H9 (cell line): ENCODE measurements around the gene HBA1. TPM values are rescaled to one million over a fixed set of nuclear protein-coding genes. Genes with fewer than 3 reads are reported as not detected.
"Not testable (repeated sequence)": the region's sequence is repeated elsewhere in the genome, so short reads cannot be mapped to it uniquely, and the experiment has no call there.

Experiments
- DNase-seq: peaks from one replicate; pipeline ENCODE4 v3.0.0-alpha.2; 2017
- H2AFZ ChIP-seq: one replicate; pipeline ENCODE4 v1.6.1; 2013; ENCODE audit warnings: mild to moderate bottlenecking, low read length, control low read depth, moderate library complexity
- H2AK5ac ChIP-seq: 2 replicates; pipeline ENCODE4 v1.6.1; 2013; ENCODE audit warnings: low read length, control low read depth, mixed read lengths; ENCODE audit not compliant: insufficient read length
- H2BK120ac ChIP-seq: one replicate; pipeline ENCODE4 v1.6.1; 2013; ENCODE audit warnings: low read depth, mild to moderate bottlenecking, low read length, control low read depth, inconsistent platforms; ENCODE audit not compliant: poor library complexity, severe bottlenecking
- H2BK12ac ChIP-seq: 2 replicates; pipeline ENCODE4 v1.6.1; 2013; ENCODE audit warnings: low read length, control low read depth, mixed read lengths, low read depth; ENCODE audit not compliant: insufficient read length
- H2BK15ac ChIP-seq: 2 replicates; pipeline ENCODE4 v1.6.1; 2013; ENCODE audit warnings: low read depth, low read length, control low read depth
- H2BK20ac ChIP-seq: one replicate; pipeline ENCODE4 v1.6.1; 2013; ENCODE audit warnings: low read depth, mild to moderate bottlenecking, low read length, control low read depth, inconsistent platforms; ENCODE audit not compliant: poor library complexity, severe bottlenecking
- H2BK5ac ChIP-seq: 2 replicates; pipeline ENCODE4 v1.6.1; 2013; ENCODE audit warnings: low read length, control low read depth, mixed read lengths; ENCODE audit not compliant: insufficient read length
- H3K14ac ChIP-seq: 2 replicates; pipeline ENCODE4 v1.6.1; 2013; ENCODE audit warnings: low read length, control low read depth; ENCODE audit not compliant: insufficient read depth
- H3K18ac ChIP-seq: 2 replicates; pipeline ENCODE4 v1.6.1; 2013; ENCODE audit warnings: low read depth, mild to moderate bottlenecking, mixed read lengths, low read length, control low read depth; ENCODE audit not compliant: insufficient read length
- H3K23ac ChIP-seq: 2 replicates; pipeline ENCODE4 v1.6.1; 2013; ENCODE audit warnings: low read length, control low read depth, mixed read lengths, low read depth; ENCODE audit not compliant: insufficient read length
- H3K23me2 ChIP-seq: 2 replicates; pipeline ENCODE4 v1.6.1; 2013; ENCODE audit warnings: low read depth, mild to moderate bottlenecking, mixed read lengths, low read length, control low read depth; ENCODE audit not compliant: insufficient read length, poor library complexity, severe bottlenecking
- H3K27ac ChIP-seq: 2 replicates; pipeline ENCODE4 v1.5.1; 2013; ENCODE audit warnings: low read length, control low read depth, mixed read lengths, low read depth; ENCODE audit not compliant: insufficient read length
- H3K27me3 ChIP-seq: 2 replicates; pipeline ENCODE4 v1.6.1; 2013; ENCODE audit warnings: low read length, control low read depth, inconsistent platforms; ENCODE audit not compliant: insufficient read depth
- H3K4ac ChIP-seq: 2 replicates; pipeline ENCODE4 v1.6.1; 2013; ENCODE audit warnings: low read depth, mild to moderate bottlenecking, control low read depth, inconsistent platforms, low read length, moderate library complexity
- H3K4me1 ChIP-seq: 2 replicates; pipeline ENCODE4 v1.6.1; 2013; ENCODE audit warnings: low read length, control low read depth, inconsistent platforms; ENCODE audit not compliant: insufficient read depth
- H3K4me2 ChIP-seq: 2 replicates; pipeline ENCODE4 v1.6.1; 2013; ENCODE audit warnings: low read length, control low read depth, mixed read lengths; ENCODE audit not compliant: insufficient read length, insufficient read depth
- H3K56ac ChIP-seq: 2 replicates; pipeline ENCODE4 v1.6.1; 2013; ENCODE audit warnings: low read depth, mild to moderate bottlenecking, mixed read lengths, low read length, control low read depth; ENCODE audit not compliant: insufficient read length
- H3K79me1 ChIP-seq: 2 replicates; pipeline ENCODE4 v1.6.1; 2013; ENCODE audit warnings: low read depth, mild to moderate bottlenecking, moderate library complexity, low read length, control low read depth, inconsistent platforms; ENCODE audit not compliant: insufficient read depth, poor library complexity, severe bottlenecking
- H3K79me2 ChIP-seq: 2 replicates; pipeline ENCODE4 v1.6.1; 2013; ENCODE audit warnings: low read length, control low read depth, inconsistent platforms; ENCODE audit not compliant: insufficient read depth
- H3K9ac ChIP-seq: 2 replicates; pipeline ENCODE4 v1.6.1; 2013; ENCODE audit warnings: low read length, control low read depth, mixed read lengths; ENCODE audit not compliant: insufficient read length; ENCODE audit errors: extremely low read depth
- H3K9me3 ChIP-seq: one replicate; pipeline ENCODE4 v1.6.1; 2013; ENCODE audit warnings: low read depth, low read length, inconsistent platforms; ENCODE audit not compliant: control insufficient read depth
- H3T11ph ChIP-seq: one replicate; pipeline ENCODE4 v1.6.1; 2013; ENCODE audit warnings: mild to moderate bottlenecking, low read length, control low read depth, inconsistent platforms
- H4K20me1 ChIP-seq: one replicate; pipeline ENCODE4 v1.6.1; 2013; ENCODE audit not compliant: control insufficient read depth, insufficient read length, insufficient read depth
- H4K5ac ChIP-seq: 2 replicates; pipeline ENCODE4 v1.6.1; 2013; ENCODE audit warnings: low read depth, mild to moderate bottlenecking, mixed read lengths, low read length, control low read depth; ENCODE audit not compliant: insufficient read length
- H4K8ac ChIP-seq: replicated peaks from 2 replicates; pipeline ENCODE4 v1.6.1; 2013; ENCODE audit warnings: low read length, control low read depth, mixed read lengths, low read depth; ENCODE audit not compliant: insufficient read length
- H4K91ac ChIP-seq: 2 replicates; pipeline ENCODE4 v1.6.1; 2013; ENCODE audit warnings: low read depth, mild to moderate bottlenecking, moderate library complexity, mixed read lengths, low read length, control low read depth; ENCODE audit not compliant: insufficient read length
- H3K27ac Mint-ChIP-seq, 3 experiments: 2 replicates in 2 of 3; 3 replicates in 1 of 3; pipeline ENCODE4 v1.8.0; 2020 to 2021; ENCODE audit warnings: mixed read lengths in 3 of 3, mild to moderate bottlenecking in 1 of 3, moderate library complexity in 1 of 3
- H3K27me3 Mint-ChIP-seq: 2 replicates; pipeline ENCODE4 v1.8.0; 2021; ENCODE audit warnings: low read depth, mild to moderate bottlenecking, moderate library complexity, mixed read lengths
- H3K36me3 Mint-ChIP-seq, 3 experiments: 2 replicates in 2 of 3; 3 replicates in 1 of 3; pipeline ENCODE4 v1.8.0; 2020 to 2021; ENCODE audit warnings: low read depth in 3 of 3, mixed read lengths in 3 of 3; ENCODE audit not compliant: insufficient read depth in 1 of 3
- H3K4me1 Mint-ChIP-seq, 2 experiments: 2 replicates each; pipeline ENCODE4 v1.8.0; 2020; ENCODE audit warnings: mixed read lengths in 2 of 2
- H3K4me3 Mint-ChIP-seq, 2 experiments: 2 replicates in 1 of 2; 3 replicates in 1 of 2; pipeline ENCODE4 v1.8.0; 2020 to 2021; ENCODE audit warnings: mild to moderate bottlenecking in 2 of 2, mixed read lengths in 2 of 2, moderate library complexity in 1 of 2
- H3K9me3 Mint-ChIP-seq, 2 experiments: 2 replicates in 1 of 2; 3 replicates in 1 of 2; pipeline ENCODE4 v1.8.0; 2020; ENCODE audit warnings: mild to moderate bottlenecking in 2 of 2, mixed read lengths in 2 of 2, moderate library complexity in 1 of 2
- WGBS: extraction: QIAGEN DNeasy Blood & Tissue Kit; methylation state at CpG from one replicate; pipeline ENCODE4 v1.1.7; 2013; ENCODE audit warnings: missing lambda C conversion rate, low lambda C conversion rate, mixed read lengths; ENCODE audit not compliant: insufficient read length; ENCODE audit errors: extremely low coverage; 5-methylcytosine and 5-hydroxymethylcytosine counted together
- total RNA-seq: library from RNA; stranded (reverse); gene quantifications from 2 replicates; pipeline ENCODE4 v1.2.1, GENCODE V29; 2021
- TF ChIP-seq, protein P1 (sequence below): fragments of 200-600 bp; sonication (generic); conservative IDR thresholded peaks from 3 replicates; pipeline ENCODE4 v1.8.0; 2021; ENCODE audit warnings: antibody characterized with exemption, mild to moderate bottlenecking

HBA1 gene
- total RNA-seq, 1 experiment from 2014 or later: 7.2 TPM

DNA sequence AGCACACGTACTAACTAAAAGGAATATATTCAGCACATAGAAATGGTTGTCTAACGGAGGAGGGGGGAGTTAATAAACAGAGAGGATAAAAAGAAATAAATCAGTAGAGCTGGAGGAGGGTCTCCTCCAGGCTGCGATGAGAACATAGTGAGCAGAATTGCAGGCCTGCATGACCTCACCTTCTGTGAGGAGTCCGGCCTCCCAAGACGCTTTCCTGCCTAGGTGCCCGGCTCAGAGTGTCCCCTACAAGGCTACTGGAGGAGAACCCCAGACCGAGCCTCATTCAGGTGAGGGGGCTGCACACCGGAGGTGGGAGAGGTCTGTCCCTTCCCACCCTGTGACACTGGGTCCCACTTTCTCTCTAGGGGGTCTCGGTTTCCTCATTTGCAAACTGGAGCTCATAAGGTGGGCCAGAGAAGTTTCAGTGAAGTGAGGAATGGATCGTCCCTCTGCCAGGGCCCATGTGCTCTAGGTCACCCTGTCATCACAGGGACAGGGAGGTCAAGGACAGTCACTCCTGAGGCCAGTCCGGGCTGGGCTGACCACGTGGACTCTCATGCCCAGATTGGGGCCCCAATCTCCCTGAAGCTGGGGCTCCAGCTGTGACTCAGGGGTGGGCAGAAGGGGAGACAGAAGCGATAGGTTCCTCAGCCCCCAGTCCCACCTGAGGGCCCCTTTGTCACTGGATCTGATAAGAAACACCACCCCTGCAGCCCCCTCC, 14.0 kb upstream of the HBA1 start:
- H4K20me1 ChIP-seq: no peaks in the 10 kb centered on the region
- Mint-ChIP-seq H3K36me3 (no peaks in the 10 kb centered on the region), H3K4me3 (no peak overlapping the region), H3K27ac (no peak overlapping the region), H3K4me1 (peaks cover 11 to 20% of the 10 kb centered on the region in 2 experiments), H3K27me3 (peaks cover 69% of the 10 kb centered on the region), H3K9me3 (no peaks in the 10 kb centered on the region)
- H2BK5ac ChIP-seq: no peak overlapping the region
- no peaks in the 10 kb centered on the region for H3K9me3 ChIP-seq
- no peak overlapping the region for H3K23ac ChIP-seq
- H3K4me1 ChIP-seq: no peaks in the 10 kb centered on the region
- H3K14ac ChIP-seq: no peak overlapping the region
- H2AK5ac ChIP-seq: no peak overlapping the region
- H3T11ph ChIP-seq: no peak overlapping the region
- no peak overlapping the region for H2BK120ac ChIP-seq
- H4K91ac ChIP-seq: no peak overlapping the region
- H2BK20ac ChIP-seq: no peak overlapping the region
- H3K18ac ChIP-seq: no peak overlapping the region
- no peaks in the 10 kb centered on the region for H3K79me2 ChIP-seq
- H4K8ac ChIP-seq: no peak overlapping the region
- H3K27me3 ChIP-seq: peaks cover 24% of the 10 kb centered on the region
- 100% methylated on average over 1 of the region's 13 CpGs for WGBS
- H3K23me2 ChIP-seq: peaks cover 8% of the 10 kb centered on the region
- no peak overlapping the region for H3K9ac ChIP-seq
- no peak overlapping the region for H3K4ac ChIP-seq
- no peak overlapping the region for H3K56ac ChIP-seq
- no peak overlapping the region for H2BK12ac ChIP-seq
- no peaks in the 10 kb centered on the region for H3K79me1 ChIP-seq
- no peak overlapping the region for H3K4me2 ChIP-seq
- TF ChIP-seq, protein P1, sequence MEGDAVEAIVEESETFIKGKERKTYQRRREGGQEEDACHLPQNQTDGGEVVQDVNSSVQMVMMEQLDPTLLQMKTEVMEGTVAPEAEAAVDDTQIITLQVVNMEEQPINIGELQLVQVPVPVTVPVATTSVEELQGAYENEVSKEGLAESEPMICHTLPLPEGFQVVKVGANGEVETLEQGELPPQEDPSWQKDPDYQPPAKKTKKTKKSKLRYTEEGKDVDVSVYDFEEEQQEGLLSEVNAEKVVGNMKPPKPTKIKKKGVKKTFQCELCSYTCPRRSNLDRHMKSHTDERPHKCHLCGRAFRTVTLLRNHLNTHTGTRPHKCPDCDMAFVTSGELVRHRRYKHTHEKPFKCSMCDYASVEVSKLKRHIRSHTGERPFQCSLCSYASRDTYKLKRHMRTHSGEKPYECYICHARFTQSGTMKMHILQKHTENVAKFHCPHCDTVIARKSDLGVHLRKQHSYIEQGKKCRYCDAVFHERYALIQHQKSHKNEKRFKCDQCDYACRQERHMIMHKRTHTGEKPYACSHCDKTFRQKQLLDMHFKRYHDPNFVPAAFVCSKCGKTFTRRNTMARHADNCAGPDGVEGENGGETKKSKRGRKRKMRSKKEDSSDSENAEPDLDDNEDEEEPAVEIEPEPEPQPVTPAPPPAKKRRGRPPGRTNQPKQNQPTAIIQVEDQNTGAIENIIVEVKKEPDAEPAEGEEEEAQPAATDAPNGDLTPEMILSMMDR: no peak
- no peak overlapping the region for H2AFZ ChIP-seq
- H3K27ac ChIP-seq: no peak overlapping the region
- H4K5ac ChIP-seq: no peak overlapping the region
- no peak for DNase-seq
- H2BK15ac ChIP-seq: no peak overlapping the region

DNA sequence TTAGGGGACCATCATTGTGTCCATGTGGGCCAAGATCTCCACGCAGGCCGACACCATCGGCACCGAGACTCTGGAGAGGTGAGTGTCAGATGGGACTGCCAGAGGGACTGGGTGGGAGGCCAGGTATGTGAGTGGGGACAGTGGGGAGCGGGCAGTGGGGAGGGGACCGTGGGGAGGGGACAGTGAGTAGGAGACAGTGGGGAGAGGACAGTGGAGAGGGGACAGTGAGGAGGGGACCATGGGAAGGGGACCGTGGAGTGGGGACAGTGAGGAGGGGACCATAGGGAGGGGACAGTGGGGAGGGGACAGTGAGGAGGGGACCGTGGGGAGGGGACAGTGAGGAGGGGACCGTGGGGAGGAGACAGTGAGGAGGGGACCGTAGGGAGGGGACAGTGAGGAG, 13.3 kb upstream of the HBA1 start:
- H3K23me2 ChIP-seq, DNase-seq, H2AFZ ChIP-seq, H4K8ac ChIP-seq, H3K23ac ChIP-seq, H3K9ac ChIP-seq, H3K4me2 ChIP-seq, H3K18ac ChIP-seq, H4K91ac ChIP-seq, H4K20me1 ChIP-seq, H2BK120ac ChIP-seq, H3K9me3 ChIP-seq, H2BK20ac ChIP-seq, H3K36me3 Mint-ChIP-seq, H2BK5ac ChIP-seq, H3K27ac ChIP-seq, H2AK5ac ChIP-seq, H3K56ac ChIP-seq, H3K79me2 ChIP-seq, H3K79me1 ChIP-seq, H2BK12ac ChIP-seq, H3K4me1 ChIP-seq, H3K4ac ChIP-seq, H2BK15ac ChIP-seq, H3K14ac ChIP-seq, H3K9me3 Mint-ChIP-seq, H3K27ac Mint-ChIP-seq, H3T11ph ChIP-seq, H4K5ac ChIP-seq: not testable (repeated sequence)
- H3K27me3 ChIP-seq: peaks cover 29% of the 10 kb centered on the region
- Mint-ChIP-seq H3K4me3 (peak overlapping the region in 1 of 2 experiments; percentile 35; a peak in 1 of 5 replicates), H3K27me3 (peaks cover 69% of the 10 kb centered on the region), H3K4me1 (peaks cover 11 to 20% of the 10 kb centered on the region in 2 experiments)
- no CpG with 5 or more reads among the region's 10 CpGs for WGBS
